Fibroblast of lung (primary cell): ENCODE measurements around the gene FAM184B.

ENCODE experiments used
- CTCF ChIP-seq, 2 donors: IDR thresholded peaks in 1 of 2; conservative IDR thresholded peaks in 1 of 2; 1 replicate in 1 of 2; 2 replicates in 1 of 2; pipeline ENCODE4 v1.5.1; 2011 to 2012; ENCODE audit warnings: low read length in 2 of 2, control low read depth in 1 of 2, inconsistent platforms in 1 of 2, low read depth in 1 of 2, mild to moderate bottlenecking in 1 of 2
- EZH2 ChIP-seq: IDR thresholded peaks from 2 replicates; pipeline ENCODE4 v1.5.1; 2012; ENCODE audit warnings: low read length, control low read depth, mild to moderate bottlenecking; ENCODE audit errors: missing control alignments

DNA sequence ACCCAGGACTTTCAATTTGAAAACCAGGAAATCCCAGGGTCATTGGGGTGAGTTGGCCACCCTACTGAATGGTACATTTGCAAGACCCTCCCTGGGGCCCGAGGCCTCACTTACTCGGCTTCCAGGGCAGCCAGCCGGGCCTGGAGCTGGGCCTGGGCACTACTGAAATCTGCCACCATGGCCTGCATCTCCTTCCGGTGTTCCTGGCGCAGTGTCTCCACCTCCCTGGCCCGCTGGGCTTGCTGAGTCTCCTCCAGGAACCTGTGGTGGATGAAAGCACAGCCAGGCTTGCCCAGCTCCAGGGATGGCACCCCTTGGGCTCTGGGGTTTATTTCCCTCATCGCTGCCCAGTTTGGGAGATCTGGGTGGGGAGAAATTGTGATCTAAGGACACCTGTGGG is 142.3 kb downstream of the FAM184B start:
- TF ChIP-seq CTCF (conservative IDR thresholded peaks at IDR 0.05 in 1 of 2, IDR thresholded peaks at IDR 0.05 in 1 of 2; ENCODE audit: low read depth in 1 of 2, low read length in 2 of 2) = no peak
- no peak for TF ChIP-seq EZH2
